Measurements from ENCODE around the gene RAET1E.
"Not testable (repeated sequence)": the region's sequence is repeated elsewhere in the genome, so short reads cannot be mapped to it uniquely, and the experiment has no call there.

RAET1E gene

GRCh38 chr6:149897855-149898744 is at the start of gene RAET1E:
Gene RAET1E (minus strand): TSS chr6:149898113. CDS start chr6:149890901, 7,212 bp downstream.
- no peak for DNase-seq

- DNase-seq, result not testable (repeated sequence)
Observed at GRCh38 chr6:149947533-149947932, 49.6 kb upstream of the RAET1E start.

- DNase-seq, result not testable (repeated sequence)
Observed at GRCh38 chr6:149946631-149947030, 48.7 kb upstream of the RAET1E start.

GRCh38 chr6:149945276-149945675 is 47.4 kb upstream of the RAET1E start:
- not testable (repeated sequence) for DNase-seq

- DNase-seq, result not testable (repeated sequence)
Observed at GRCh38 chr6:149943321-149943720, 45.4 kb upstream of the RAET1E start.

- DNase-seq, result no peak
Observed at GRCh38 chr6:149942461-149942829, 44.5 kb upstream of the RAET1E start.

- peak; percentile 93 for DNase-seq
Observed at GRCh38 chr6:149941583-149942460, 43.9 kb upstream of the RAET1E start, which contains the start of gene ULBP2. Gene ULBP2 (plus strand): TSS chr6:149942014. CDS start chr6:149942073, 59 bp downstream.

GRCh38 chr6:149940672-149940982 is 42.7 kb upstream of the RAET1E start:
- no peak for DNase-seq

GRCh38 chr6:149939909-149940671 is 42.2 kb upstream of the RAET1E start:
- no peak for DNase-seq

GRCh38 chr6:149939356-149939648 is 41.4 kb upstream of the RAET1E start:
- DNase-seq, result no peak

GRCh38 chr6:149938571-149939355 is 40.9 kb upstream of the RAET1E start:
- peak; percentile 40 for DNase-seq

GRCh38 chr6:149938013-149938570 is 40.2 kb upstream of the RAET1E start:
- DNase-seq, result not testable (repeated sequence)

- no peak for DNase-seq
Observed at GRCh38 chr6:149936743-149937142, 38.8 kb upstream of the RAET1E start.

GRCh38 chr6:149935668-149936067 is 37.8 kb upstream of the RAET1E start:
- no peak for DNase-seq

GRCh38 chr6:149935246-149935645 is 37.3 kb upstream of the RAET1E start:
- DNase-seq, result no peak

GRCh38 chr6:149934249-149935156 is 36.6 kb upstream of the RAET1E start:
- DNase-seq, result peak; percentile 77

- no peak for DNase-seq
Observed at GRCh38 chr6:149933461-149933860, 35.5 kb upstream of the RAET1E start.

GRCh38 chr6:149933036-149933435 is 35.1 kb upstream of the RAET1E start:
- DNase-seq, result no peak

GRCh38 chr6:149931501-149931900 is 33.6 kb upstream of the RAET1E start:
- no peak for DNase-seq

GRCh38 chr6:149929422-149929821 is 31.5 kb upstream of the RAET1E start:
- DNase-seq, result peak; percentile 14

GRCh38 chr6:149927025-149927424 is 29.1 kb upstream of the RAET1E start:
- DNase-seq, result not testable (repeated sequence)

All from CD4-positive, alpha-beta T cell treated with Interleukin-6 for 4 hours (primary cell).